SJSA1 (cell line): Measurements from ENCODE around the gene RUNX2. TPM values are rescaled to one million over a fixed set of nuclear protein-coding genes. Genes with fewer than 3 reads are reported as not detected.
"Not testable (repeated sequence)": the region's sequence is repeated elsewhere in the genome, so short reads cannot be mapped to it uniquely, and the experiment has no call there.

Source experiments
- DNase-seq, 2 experiments: peaks; one replicate each; pipeline ENCODE4 v3.0.0-alpha.2; 2015 to 2020; ENCODE audit warnings: low spot score in 2 of 2, low read depth in 1 of 2
- H3K27ac ChIP-seq: fragments of 250-450 bp; sonication (Bioruptor Pico); 2 replicates; pipeline ENCODE4 v1.5.1; 2020; ENCODE audit warnings: mild to moderate bottlenecking, moderate library complexity
- H3K27me3 ChIP-seq: fragments of 250-450 bp; sonication (Bioruptor Pico); replicated peaks from 2 replicates; pipeline ENCODE4 v1.5.1; 2020; ENCODE audit warnings: mild to moderate bottlenecking, moderate library complexity
- H3K36me3 ChIP-seq: fragments of 250-450 bp; sonication (Bioruptor Pico); 2 replicates; pipeline ENCODE4 v1.5.1; 2020; ENCODE audit warnings: mild to moderate bottlenecking
- H3K4me1 ChIP-seq: fragments of 250-450 bp; sonication (Bioruptor Pico); replicated peaks from 2 replicates; pipeline ENCODE4 v1.6.1; 2021; ENCODE audit warnings: mild to moderate bottlenecking
- H3K4me3 ChIP-seq: fragments of 250-450 bp; sonication (Bioruptor Pico); 2 replicates; pipeline ENCODE4 v1.5.1; 2020; ENCODE audit warnings: mild to moderate bottlenecking
- H3K9me3 ChIP-seq: fragments of 250-450 bp; sonication (Bioruptor Pico); replicated peaks from 2 replicates; pipeline ENCODE4 v1.5.1; 2020; ENCODE audit warnings: mild to moderate bottlenecking
- total RNA-seq: library from RNA; depleted of rRNA; stranded (reverse); fragments of >200 nt; shearing (Covaris generic); gene quantifications from 2 replicates; pipeline ENCODE4 v1.2.3, GENCODE V29; 2014

Gene RUNX2
- total RNA-seq, 1 experiment from 2014 or later: 10.3 TPM

DNA sequence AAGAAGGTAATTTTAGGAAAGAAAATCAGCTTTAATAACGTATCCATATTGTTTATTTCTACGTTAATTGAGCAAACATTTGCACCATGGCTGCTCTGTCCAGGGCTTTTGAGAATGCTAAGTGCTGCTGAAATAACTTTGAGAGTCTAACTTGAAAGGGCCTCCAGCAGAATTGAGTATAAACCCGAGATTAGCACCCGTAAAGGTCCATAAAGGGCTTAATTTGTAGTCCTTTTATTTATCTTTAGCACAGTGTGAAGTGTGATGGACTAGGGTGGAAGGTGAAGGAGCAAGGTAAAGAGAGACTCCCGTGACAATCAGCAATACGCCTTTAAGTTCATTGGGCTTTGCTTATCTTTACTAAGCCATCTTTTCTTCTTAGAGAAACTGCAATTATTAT is 127.3 kb downstream of the RUNX2 start:
- no peak for DNase-seq
- Histone ChIP-seq H3K36me3 (peaks cover 56% of the 10 kb centered on the region), H3K27ac (peak overlapping the region; percentile 60), H3K9me3 (no peaks in the 10 kb centered on the region), H3K27me3 (no peaks in the 10 kb centered on the region), H3K4me1 (peaks cover 33% of the 10 kb centered on the region), H3K4me3 (no peak overlapping the region)

DNA sequence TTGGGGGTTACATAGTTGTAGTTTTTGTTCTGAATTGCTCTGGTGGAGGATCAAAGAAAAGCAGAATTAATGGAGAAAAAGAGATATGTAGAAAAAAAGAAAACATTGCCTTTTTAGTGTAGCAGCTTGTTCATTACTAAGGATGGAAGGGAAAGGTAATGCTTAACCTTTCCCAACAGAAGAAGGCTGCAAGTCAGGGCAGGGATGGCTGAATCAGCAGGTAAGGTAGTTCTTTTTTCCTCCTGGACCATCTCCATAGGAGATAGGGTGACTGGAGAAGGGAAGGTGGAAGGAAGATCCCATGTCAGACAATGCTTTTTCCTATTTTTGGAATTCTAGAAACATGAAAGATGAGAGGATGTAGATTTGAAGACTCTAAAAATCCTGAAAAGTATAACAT is 129.0 kb downstream of the RUNX2 start:
- Histone ChIP-seq H3K4me3 (no peak overlapping the region), H3K36me3 (peaks cover 58% of the 10 kb centered on the region), H3K9me3 (no peaks in the 10 kb centered on the region), H3K4me1 (peaks cover 33% of the 10 kb centered on the region), H3K27me3 (no peaks in the 10 kb centered on the region), H3K27ac (no peak overlapping the region)
- DNase-seq: no peak

DNA sequence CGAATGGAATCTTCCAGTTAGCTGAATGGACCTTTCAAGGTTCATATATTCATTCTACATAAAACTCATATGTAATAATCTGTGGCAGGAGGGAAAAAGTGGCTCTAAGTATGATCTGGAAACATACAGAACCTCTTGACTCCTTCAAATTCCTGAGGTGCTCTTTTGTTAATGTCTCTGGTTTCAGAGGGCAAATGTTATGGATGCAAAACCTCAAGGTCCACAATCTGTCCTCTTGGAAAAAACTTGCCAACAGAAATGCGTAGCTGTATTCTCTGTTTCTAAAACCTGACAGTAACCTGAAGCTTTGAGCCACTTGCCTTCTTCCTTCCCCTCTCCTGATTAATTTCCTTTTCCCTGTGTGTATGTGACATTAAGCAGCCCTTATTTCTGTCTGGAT is 130.5 kb downstream of the RUNX2 start:
- Histone ChIP-seq H3K9me3 (no peaks in the 10 kb centered on the region), H3K27me3 (no peaks in the 10 kb centered on the region), H3K4me3 (no peak overlapping the region), H3K27ac (no peak overlapping the region), H3K4me1 (peaks cover 20% of the 10 kb centered on the region), H3K36me3 (peaks cover 46% of the 10 kb centered on the region)
- DNase-seq: no peak

GRCh38 chr6:45460166-45460565 is 132.0 kb downstream of the RUNX2 start:
- peaks cover 5% of the 10 kb centered on the region for H3K4me1 ChIP-seq
- H3K27me3 ChIP-seq: no peaks in the 10 kb centered on the region
- H3K4me3 ChIP-seq: no peak overlapping the region
- no peak for DNase-seq
- no peak overlapping the region for H3K27ac ChIP-seq
- no peaks in the 10 kb centered on the region for H3K9me3 ChIP-seq
- H3K36me3 ChIP-seq: peaks cover 48% of the 10 kb centered on the region

- Histone ChIP-seq H3K4me3 (no peak overlapping the region), H3K4me1 (no peaks in the 10 kb centered on the region), H3K27ac (no peak overlapping the region), H3K36me3 (peaks cover 41% of the 10 kb centered on the region), H3K27me3 (no peaks in the 10 kb centered on the region), H3K9me3 (no peaks in the 10 kb centered on the region)
- no peak for DNase-seq
These were observed 133.4 kb downstream of the RUNX2 start for GRCh38 chr6:45461486-45461885.

GRCh38 chr6:45462190-45463134 is 134.3 kb downstream of the RUNX2 start:
- H3K36me3 ChIP-seq: peaks cover 39% of the 10 kb centered on the region
- H3K27me3 ChIP-seq: no peaks in the 10 kb centered on the region
- H3K4me3 ChIP-seq: no peak overlapping the region
- DNase-seq: no peak
- H3K27ac ChIP-seq: no peak overlapping the region
- no peaks in the 10 kb centered on the region for H3K4me1 ChIP-seq
- no peaks in the 10 kb centered on the region for H3K9me3 ChIP-seq

- no peaks in the 10 kb centered on the region for H3K9me3 ChIP-seq
- peaks cover 34% of the 10 kb centered on the region for H3K36me3 ChIP-seq
- H3K27me3 ChIP-seq: no peaks in the 10 kb centered on the region
- no peak overlapping the region for H3K4me3 ChIP-seq
- H3K27ac ChIP-seq: no peak overlapping the region
- DNase-seq: no peak
- no peaks in the 10 kb centered on the region for H3K4me1 ChIP-seq
These were observed 136.6 kb downstream of the RUNX2 start for GRCh38 chr6:45464685-45465084.

DNA sequence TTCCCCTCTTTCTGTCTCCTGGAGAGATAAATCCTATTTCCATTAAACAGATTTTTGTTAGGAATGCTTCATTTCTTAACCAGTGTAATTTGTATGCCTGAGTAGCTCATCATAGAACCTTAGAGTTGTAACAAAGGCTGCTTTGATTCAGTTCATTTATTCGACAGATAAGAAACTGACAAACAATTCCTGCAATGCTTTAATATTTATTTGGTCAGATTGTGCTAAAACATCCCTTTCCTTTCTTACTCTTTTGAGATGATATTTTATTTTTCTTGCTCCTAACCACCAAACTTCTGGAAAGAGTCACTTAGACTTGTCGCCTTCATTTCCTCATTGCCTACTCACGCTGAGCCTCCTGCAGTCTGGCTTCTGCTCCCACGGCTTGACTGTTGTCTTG is 138.6 kb downstream of the RUNX2 start:
- Histone ChIP-seq H3K4me3 (no peak overlapping the region), H3K27me3 (no peaks in the 10 kb centered on the region), H3K9me3 (no peaks in the 10 kb centered on the region), H3K4me1 (peaks cover 1% of the 10 kb centered on the region; the same call in 1 of the 2 replicates), H3K27ac (no peak overlapping the region), H3K36me3 (peaks cover 39% of the 10 kb centered on the region)
- no peak for DNase-seq

- not testable (repeated sequence) for DNase-seq, H3K27ac ChIP-seq, H3K4me1 ChIP-seq, H3K4me3 ChIP-seq, H3K9me3 ChIP-seq, H3K27me3 ChIP-seq
- H3K36me3 ChIP-seq: peaks cover 33% of the 10 kb centered on the region
These were observed 139.3 kb downstream of the RUNX2 start for GRCh38 chr6:45467417-45467816.

DNA sequence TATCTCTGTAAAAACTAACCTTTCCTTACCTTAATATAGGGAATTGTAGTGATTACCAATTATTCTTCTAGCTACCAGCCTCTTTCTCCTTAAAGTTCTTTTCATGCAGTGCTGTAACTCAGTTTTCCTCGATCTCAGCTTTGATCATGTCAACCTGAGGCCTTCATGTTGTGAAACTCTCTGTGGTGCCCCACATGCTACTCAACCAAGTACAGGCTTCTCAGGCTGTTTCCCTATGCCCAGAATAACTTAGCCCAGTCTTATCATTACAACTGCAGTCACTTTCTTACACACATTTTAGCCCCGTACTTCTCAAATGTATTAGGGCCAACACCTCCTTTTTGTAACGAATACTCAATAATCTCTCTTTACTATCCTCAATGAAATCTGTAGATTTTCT is 139.7 kb downstream of the RUNX2 start:
- no peak overlapping the region for H3K27ac ChIP-seq

DNA sequence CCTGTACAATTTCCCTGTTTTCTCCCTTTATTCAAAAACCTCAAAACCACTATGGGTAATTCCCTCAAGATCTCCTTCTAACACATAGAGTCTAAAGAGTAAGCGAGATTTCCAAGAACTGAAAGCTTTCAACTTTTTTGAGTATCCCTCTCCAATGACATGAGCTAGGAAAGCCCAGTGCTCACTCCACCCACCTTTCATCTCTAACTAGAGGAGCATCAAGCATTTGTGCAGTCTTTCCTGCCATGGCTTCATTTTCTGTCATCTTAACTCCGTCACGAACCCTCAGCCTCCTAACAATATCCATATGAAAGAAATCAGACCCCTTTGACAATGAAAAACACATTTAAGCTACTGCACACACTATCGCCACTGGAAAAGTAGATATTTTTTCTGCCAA is 141.5 kb downstream of the RUNX2 start:
- Histone ChIP-seq H3K27ac (no peak overlapping the region), H3K36me3 (peaks cover 37% of the 10 kb centered on the region), H3K4me3 (no peak overlapping the region), H3K9me3 (no peaks in the 10 kb centered on the region), H3K27me3 (no peaks in the 10 kb centered on the region), H3K4me1 (peaks cover 30% of the 10 kb centered on the region)
- no peak for DNase-seq

More for the DNA sequence above, 139.7 kb downstream of the RUNX2 start:
- no peak overlapping the region for H3K4me3 ChIP-seq
- H3K36me3 ChIP-seq: peaks cover 33% of the 10 kb centered on the region
- no peaks in the 10 kb centered on the region for H3K9me3 ChIP-seq
- H3K4me1 ChIP-seq: peaks cover 13% of the 10 kb centered on the region
- H3K27me3 ChIP-seq: no peaks in the 10 kb centered on the region
- DNase-seq: no peak

DNA sequence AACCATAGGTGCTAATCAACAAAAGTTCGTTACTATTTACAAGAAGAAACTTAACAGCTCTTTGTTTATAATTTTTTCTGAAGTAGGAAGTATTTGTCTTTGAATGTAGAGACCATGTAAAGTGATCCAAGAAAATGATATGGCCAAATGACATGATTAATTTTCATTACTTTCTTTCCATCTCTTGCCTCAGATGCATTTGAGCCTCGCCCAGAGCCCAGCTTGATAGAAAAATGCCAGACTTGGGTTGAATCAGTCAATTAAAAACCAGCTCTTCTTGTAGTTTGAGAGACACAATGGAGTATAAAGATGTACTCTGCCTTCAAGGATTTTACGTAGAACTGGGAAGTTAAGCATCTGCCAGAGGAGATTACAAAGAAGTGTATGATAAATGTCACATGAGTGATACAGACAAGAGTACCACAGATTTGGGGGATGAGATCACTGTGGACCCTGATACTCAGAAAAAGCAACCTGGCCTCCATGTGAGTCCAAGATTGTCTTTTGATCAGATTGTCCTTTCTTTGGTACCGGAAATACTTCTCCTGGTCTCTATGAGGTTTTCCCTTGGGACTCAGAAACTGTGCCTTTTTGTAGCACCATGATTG is 142.1 kb downstream of the RUNX2 start:
- DNase-seq: no peak
- H3K27me3 ChIP-seq: no peaks in the 10 kb centered on the region
- H3K27ac ChIP-seq: no peak overlapping the region
- peaks cover 35% of the 10 kb centered on the region for H3K4me1 ChIP-seq
- H3K4me3 ChIP-seq: no peak overlapping the region
- no peaks in the 10 kb centered on the region for H3K9me3 ChIP-seq
- peaks cover 34% of the 10 kb centered on the region for H3K36me3 ChIP-seq

DNA sequence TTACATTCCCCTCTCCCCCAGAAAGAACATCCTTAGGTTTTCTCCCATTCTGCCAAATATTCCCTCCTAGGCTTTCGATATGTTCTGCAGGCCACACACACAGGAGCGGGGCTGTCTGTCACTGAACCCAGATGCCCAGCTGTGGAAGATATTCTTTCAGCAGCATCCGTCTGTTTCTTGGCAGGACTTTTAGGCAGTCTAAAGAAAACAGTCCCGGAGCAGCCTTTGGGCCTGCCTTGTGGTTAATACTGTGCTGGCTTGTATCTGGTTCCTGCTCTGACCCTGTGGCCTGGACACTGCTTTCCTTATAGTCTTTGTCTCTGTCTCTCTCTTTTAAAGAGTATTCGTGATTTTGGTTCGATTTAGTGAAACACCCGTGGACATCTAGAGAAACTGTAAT is 144.3 kb downstream of the RUNX2 start:
- Histone ChIP-seq H3K9me3 (no peaks in the 10 kb centered on the region), H3K27ac (peak overlapping the region; percentile 25), H3K27me3 (no peaks in the 10 kb centered on the region), H3K4me1 (peaks cover 49% of the 10 kb centered on the region), H3K4me3 (no peak overlapping the region), H3K36me3 (peaks cover 32% of the 10 kb centered on the region)
- DNase-seq: peak; percentile 46 to 50
